Cardiac atrium fibroblast (primary cell): ENCODE data around the gene CAPNS1. TPM values are rescaled to one million over a fixed set of nuclear protein-coding genes. Genes with fewer than 3 reads are reported as not detected.

Source experiments
- total RNA-seq: library from RNA; depleted of rRNA; stranded (reverse); fragments of >200 nt; gene quantifications from 2 replicates; pipeline ENCODE4 v1.2.3, GENCODE V29; 2015

Gene CAPNS1
- 270 and 285 TPM in 2 replicates for total RNA-seq

GRCh38 chr19:36139473-36140303, at the start of gene CAPNS1:
Gene CAPNS1 (plus strand): TSS chr19:36140066. CDS start chr19:36141012, 946 bp downstream.

GRCh38 chr19:36110487-36111199, 29.2 kb upstream of the CAPNS1 start, which contains the start of gene OVOL3:
Gene OVOL3 (plus strand): TSS chr19:36111143. CDS start chr19:36111203, 60 bp downstream.

GRCh38 chr19:36114721-36115452, 25.0 kb upstream of the CAPNS1 start, which contains the start of gene POLR2I:
Gene POLR2I (minus strand): TSS chr19:36114875. CDS start chr19:36114856, 19 bp downstream.

GRCh38 chr19:36115453-36116343, 24.2 kb upstream of the CAPNS1 start, which contains the start of gene TBCB:
Gene TBCB (plus strand): TSS chr19:36115468. CDS start chr19:36115561, 93 bp downstream.

GRCh38 chr19:36152352-36153091, 12.7 kb downstream of the CAPNS1 start, which contains the start of gene COX7A1:
Gene COX7A1 (minus strand): TSS chr19:36152447. CDS start chr19:36152407, 40 bp downstream.

Other genes with a start within 250 kb of the CAPNS1 start
- 2.2 and 2.4 TPM in 2 replicates for gene NFKBID, start 239.5 kb upstream of the CAPNS1 start, total RNA-seq
- gene HCST, start 237.5 kb upstream of the CAPNS1 start, total RNA-seq: not detected in 2 replicates
- gene TYROBP, start 231.8 kb upstream of the CAPNS1 start, total RNA-seq: not detected in 2 replicates
- 5.0 and 12.1 TPM in 2 replicates for gene LRFN3, start 203.7 kb upstream of the CAPNS1 start, total RNA-seq
- gene SDHAF1, start 144.9 kb upstream of the CAPNS1 start, total RNA-seq: 26.2 and 28.0 TPM in 2 replicates
- not detected in 2 replicates for gene SYNE4, start 131.3 kb upstream of the CAPNS1 start, total RNA-seq
- 27.1 and 36.6 TPM in 2 replicates for gene ALKBH6, start 125.9 kb upstream of the CAPNS1 start, total RNA-seq
- gene CLIP3, start 107.2 kb upstream of the CAPNS1 start, total RNA-seq: 9.2 and 10.5 TPM in 2 replicates
- gene THAP8, start 85.8 kb upstream of the CAPNS1 start, total RNA-seq: 15.2 and 19.7 TPM in 2 replicates
- 1.3 and 1.6 TPM in 2 replicates for gene WDR62, start 85.2 kb upstream of the CAPNS1 start, total RNA-seq
- not detected in 2 replicates for gene OVOL3, start 28.9 kb upstream of the CAPNS1 start, total RNA-seq
- gene POLR2I, start 25.2 kb upstream of the CAPNS1 start, total RNA-seq: 40.2 and 41.3 TPM in 2 replicates
- gene TBCB, start 24.6 kb upstream of the CAPNS1 start, total RNA-seq: 176 and 267 TPM in 2 replicates
- 29.1 and 35.2 TPM in 2 replicates for gene COX7A1, start 12.4 kb downstream of the CAPNS1 start, total RNA-seq
- gene ZNF565, start 74.6 kb downstream of the CAPNS1 start, total RNA-seq: 2.3 and 3.6 TPM in 2 replicates
- 46.0 and 77.9 TPM in 2 replicates for gene ZNF146, start 75.0 kb downstream of the CAPNS1 start, total RNA-seq
- 0.72 and 0.81 TPM in 2 replicates for gene ZFP14, start 239.1 kb downstream of the CAPNS1 start, total RNA-seq